MM.1S (cell line): ENCODE measurements around the gene CMTM2.

Experiments used
- DNase-seq: peaks from one replicate; pipeline ENCODE4 v3.0.0-alpha.2; 2015
- H2AFZ ChIP-seq: fragments of 300-600 bp; sonication (generic); 2 replicates; pipeline ENCODE4 v1.6.0; 2016; ENCODE audit warnings: antibody characterized with exemption, low read length
- H3F3A ChIP-seq: fragments of 300-600 bp; sonication (generic); 2 replicates; pipeline ENCODE4 v1.6.1; 2016; ENCODE audit warnings: mild to moderate bottlenecking, antibody characterized with exemption, low read length, moderate library complexity, mixed read lengths; ENCODE audit not compliant: insufficient read depth
- H3K27ac ChIP-seq: fragments of 300-600 bp; sonication (generic); 2 replicates; pipeline ENCODE4 v1.5.1; 2016; ENCODE audit warnings: mild to moderate bottlenecking, low read length
- H3K27me3 ChIP-seq: fragments of 300-600 bp; sonication (generic); replicated peaks from 2 replicates; pipeline ENCODE4 v1.6.0; 2016; ENCODE audit warnings: low read length; ENCODE audit not compliant: insufficient read depth
- H3K36me3 ChIP-seq: fragments of 300-600 bp; sonication (generic); replicated peaks from 2 replicates; pipeline ENCODE4 v1.6.1; 2016; ENCODE audit warnings: mild to moderate bottlenecking, low read length, mixed read lengths; ENCODE audit not compliant: insufficient read depth
- H3K4me1 ChIP-seq: fragments of 300-600 bp; sonication (generic); 2 replicates; pipeline ENCODE4 v1.6.1; 2016; ENCODE audit warnings: low read length, mixed read lengths
- H3K4me2 ChIP-seq: fragments of 300-600 bp; sonication (generic); 2 replicates; pipeline ENCODE4 v1.6.0; 2016; ENCODE audit warnings: low read depth, low read length
- H3K4me3 ChIP-seq: fragments of 300-600 bp; sonication (generic); 2 replicates; pipeline ENCODE4 v1.5.1; 2016; ENCODE audit warnings: low read length, mixed read lengths
- H3K79me2 ChIP-seq: fragments of 300-600 bp; sonication (generic); 2 replicates; pipeline ENCODE4 v1.6.1; 2016; ENCODE audit warnings: mixed run types, low read length, mixed read lengths
- H3K9ac ChIP-seq: fragments of 300-600 bp; sonication (generic); 2 replicates; pipeline ENCODE4 v1.6.1; 2016; ENCODE audit warnings: low read length, mixed read lengths
- H3K9me2 ChIP-seq: fragments of 300-600 bp; sonication (generic); replicated peaks from 2 replicates; pipeline ENCODE4 v1.6.1; 2016; ENCODE audit warnings: mild to moderate bottlenecking, low read length, mixed read lengths; ENCODE audit not compliant: insufficient read depth
- H3K9me3 ChIP-seq: fragments of 300-600 bp; sonication (generic); replicated peaks from 2 replicates; pipeline ENCODE4 v1.6.1; 2016; ENCODE audit warnings: mild to moderate bottlenecking, low read length, mixed read lengths; ENCODE audit not compliant: insufficient read depth
- H4K20me1 ChIP-seq: fragments of 300-600 bp; sonication (generic); 2 replicates; pipeline ENCODE4 v1.6.1; 2016; ENCODE audit warnings: mild to moderate bottlenecking, low read length, moderate library complexity, mixed read lengths; ENCODE audit not compliant: insufficient read depth
- CTCF ChIP-seq: fragments of 300-600 bp; sonication (generic); IDR thresholded peaks from 2 replicates; pipeline ENCODE4 v1.5.1; 2016; ENCODE audit warnings: antibody characterized with exemption, low read length, mixed read lengths
- EZH2 ChIP-seq: fragments of 300-600 bp; sonication (generic); optimal IDR thresholded peaks from 2 replicates; pipeline ENCODE3; 2017; ENCODE audit warnings: low read depth, mild to moderate bottlenecking, antibody characterized with exemption, low read length, mixed read lengths
- EZH2phosphoT487 ChIP-seq: fragments of 300-600 bp; sonication (generic); IDR thresholded peaks from 2 replicates; pipeline ENCODE4 v1.6.1; 2018; ENCODE audit warnings: antibody characterized with exemption, low read length

The CMTM2 gene

GRCh38 chr16:66572356-66572755, 6.9 kb upstream of the CMTM2 start:
- no peak for TF ChIP-seq CTCF
- TF ChIP-seq EZH2phosphoT487 = no peak
- TF ChIP-seq EZH2 = no peak
- Histone ChIP-seq H3K4me3 (no peak overlapping the region), H3K9me2 (no peaks in the 10 kb centered on the region), H3K27me3 (no peaks in the 10 kb centered on the region), H3K36me3 (no peaks in the 10 kb centered on the region), H3K27ac (no peak overlapping the region), H3K9me3 (no peaks in the 10 kb centered on the region), H3F3A (0 out of 2 replicates have a peak, but pooled peaks cover 5% of the 10 kb centered on the region), H3K4me1 (no peaks in the 10 kb centered on the region), H2AFZ (no peak overlapping the region), H3K79me2 (no peaks in the 10 kb centered on the region), H3K9ac (no peak overlapping the region), H4K20me1 (no peaks in the 10 kb centered on the region), H3K4me2 (no peak overlapping the region)
- DNase-seq = no peak

- H3K9ac ChIP-seq = no peak overlapping the region
- H3K79me2 ChIP-seq = no peaks in the 10 kb centered on the region
- H3K27me3 ChIP-seq = no peaks in the 10 kb centered on the region
- H3K27ac ChIP-seq = no peak overlapping the region
- no peaks in the 10 kb centered on the region for H3K36me3 ChIP-seq
- no peak overlapping the region for H2AFZ ChIP-seq
- H3K4me2 ChIP-seq = no peak overlapping the region
- no peaks in the 10 kb centered on the region for H3K9me2 ChIP-seq
- DNase-seq = no peak
- H3K9me3 ChIP-seq = no peaks in the 10 kb centered on the region
- H4K20me1 ChIP-seq = no peaks in the 10 kb centered on the region
- 0 out of 2 replicates have a peak, but pooled peaks cover 4% of the 10 kb centered on the region for H3F3A ChIP-seq
- H3K4me1 ChIP-seq = no peaks in the 10 kb centered on the region
- TF ChIP-seq EZH2phosphoT487 (no peak), EZH2 (no peak), CTCF (no peak)
- no peak overlapping the region for H3K4me3 ChIP-seq
These were observed 5.2 kb upstream of the CMTM2 start for GRCh38 chr16:66574081-66574480.

- DNase-seq = no peak
- no peaks in the 10 kb centered on the region for H3K4me1 ChIP-seq
- no peak overlapping the region for H3K27ac ChIP-seq
- no peak overlapping the region for H2AFZ ChIP-seq
- no peaks in the 10 kb centered on the region for H3K9me2 ChIP-seq
- H3K27me3 ChIP-seq = no peaks in the 10 kb centered on the region
- H4K20me1 ChIP-seq = no peaks in the 10 kb centered on the region
- H3K4me3 ChIP-seq = no peak overlapping the region
- H3K79me2 ChIP-seq = no peaks in the 10 kb centered on the region
- no peaks in the 10 kb centered on the region for H3K36me3 ChIP-seq
- no peak overlapping the region for H3K9ac ChIP-seq
- TF ChIP-seq EZH2 = no peak
- TF ChIP-seq CTCF = no peak
- TF ChIP-seq EZH2phosphoT487 = no peak
- H3F3A ChIP-seq = no peaks in the 10 kb centered on the region
- no peak overlapping the region for H3K4me2 ChIP-seq
- H3K9me3 ChIP-seq = no peaks in the 10 kb centered on the region
These were observed 4.7 kb upstream of the CMTM2 start for GRCh38 chr16:66574531-66574930.

GRCh38 chr16:66575060-66575459, 4.2 kb upstream of the CMTM2 start:
- H3K4me2 ChIP-seq = no peak overlapping the region

More at GRCh38 chr16:66575060-66575459, 4.2 kb upstream of the CMTM2 start:
- DNase-seq = no peak
- H3K9ac ChIP-seq = no peak overlapping the region
- no peak overlapping the region for H3K4me3 ChIP-seq
- H2AFZ ChIP-seq = no peak overlapping the region
- H3K79me2 ChIP-seq = no peaks in the 10 kb centered on the region
- no peaks in the 10 kb centered on the region for H3K9me3 ChIP-seq
- no peaks in the 10 kb centered on the region for H3K4me1 ChIP-seq
- no peaks in the 10 kb centered on the region for H3F3A ChIP-seq
- H3K36me3 ChIP-seq = no peaks in the 10 kb centered on the region
- TF ChIP-seq EZH2 = no peak
- no peak for TF ChIP-seq EZH2phosphoT487
- no peak for TF ChIP-seq CTCF
- no peaks in the 10 kb centered on the region for H4K20me1 ChIP-seq
- no peaks in the 10 kb centered on the region for H3K9me2 ChIP-seq
- H3K27me3 ChIP-seq = no peaks in the 10 kb centered on the region
- no peak overlapping the region for H3K27ac ChIP-seq
